HG02885 (cell line): Measurements from ENCODE around the gene SLCO3A1.

ENCODE experiments used
- ATAC-seq: cut with Tn5 transposase; IDR thresholded peaks from one replicate; pipeline ENCODE4 v1.9.1; 2021; ENCODE audit warnings: mild to moderate bottlenecking; ENCODE audit not compliant: unreplicated experiment, poor library complexity

The SLCO3A1 gene

GRCh38 chr15:92142242-92143232 lies 289.0 kb downstream of the SLCO3A1 start:
- ATAC-seq, result no peak

- no peak for ATAC-seq
These were observed 290.3 kb downstream of the SLCO3A1 start for GRCh38 chr15:92143765-92144164.

- no peak for ATAC-seq
These were observed 293.1 kb downstream of the SLCO3A1 start for GRCh38 chr15:92146511-92147150.

GRCh38 chr15:92149029-92149428 lies 295.5 kb downstream of the SLCO3A1 start:
- ATAC-seq, result no peak

GRCh38 chr15:92149465-92149864 lies 296.0 kb downstream of the SLCO3A1 start:
- ATAC-seq, result no peak

GRCh38 chr15:92151168-92151567 lies 297.7 kb downstream of the SLCO3A1 start:
- no peak for ATAC-seq

GRCh38 chr15:92151741-92152140 lies 298.2 kb downstream of the SLCO3A1 start:
- no peak for ATAC-seq

- ATAC-seq, result no peak
These were observed 299.5 kb downstream of the SLCO3A1 start for GRCh38 chr15:92152983-92153382.

GRCh38 chr15:92153620-92154019 lies 300.1 kb downstream of the SLCO3A1 start:
- no peak for ATAC-seq

- ATAC-seq, result no peak
These were observed 302.4 kb downstream of the SLCO3A1 start for GRCh38 chr15:92155934-92156333.

GRCh38 chr15:92157666-92158298 lies 304.3 kb downstream of the SLCO3A1 start:
- no peak for ATAC-seq

GRCh38 chr15:92158426-92158825 lies 304.9 kb downstream of the SLCO3A1 start:
- ATAC-seq, result no peak

GRCh38 chr15:92159481-92159880 lies 306.0 kb downstream of the SLCO3A1 start:
- no peak for ATAC-seq

- ATAC-seq, result no peak
These were observed 306.7 kb downstream of the SLCO3A1 start for GRCh38 chr15:92159906-92160841.

- peak; percentile 92 for ATAC-seq
These were observed 307.6 kb downstream of the SLCO3A1 start for GRCh38 chr15:92161039-92161670.

- ATAC-seq, result no peak
These were observed 309.1 kb downstream of the SLCO3A1 start for GRCh38 chr15:92162657-92163056.

GRCh38 chr15:92163641-92164040 lies 310.1 kb downstream of the SLCO3A1 start:
- ATAC-seq, result no peak

- no peak for ATAC-seq
These were observed 311.0 kb downstream of the SLCO3A1 start for GRCh38 chr15:92164327-92165000.

GRCh38 chr15:92165001-92165346 lies 311.5 kb downstream of the SLCO3A1 start:
- ATAC-seq, result no peak
